ENCODE measurements around the gene SLBP.

- TF ChIP-seq TAF1 (IDR thresholded peaks at IDR 0.05; ENCODE audit: low read depth) = no peak
- TF ChIP-seq MAX (IDR thresholded peaks at IDR 0.05) = no peak
- TF ChIP-seq REST (IDR thresholded peaks at IDR 0.05; ENCODE audit: low read depth) = no peak
- TF ChIP-seq NFIC (IDR thresholded peaks at IDR 0.05) = no peak
- TF ChIP-seq TEAD4 (IDR thresholded peaks at IDR 0.05) = no peak
- TF ChIP-seq EGR1 (IDR thresholded peaks at IDR 0.05) = no peak
- TF ChIP-seq RAD21 (IDR thresholded peaks at IDR 0.05; ENCODE audit: low read depth) = no peak
- TF ChIP-seq CEBPB (IDR thresholded peaks at IDR 0.05) = no peak
- no peak for TF ChIP-seq EP300 (IDR thresholded peaks at IDR 0.05; ENCODE audit: borderline replicate concordance)
- no peak for TF ChIP-seq YY1 (IDR thresholded peaks at IDR 0.05; ENCODE audit: low read depth)
Measured at GRCh38 chr4:1648962-1649361, 63.2 kb downstream of the SLBP start.

Measured in Ishikawa (cell line).